Smooth muscle cell (in vitro differentiated cells): ENCODE data around the gene PGM2. TPM values are rescaled to one million over a fixed set of nuclear protein-coding genes. Genes with fewer than 3 reads are reported as not detected.
A peak's percentile ranks its signal among the peaks of the same experiment; 100 is the strongest.
"Not testable (repeated sequence)": the region's sequence is repeated elsewhere in the genome, so short reads cannot be mapped to it uniquely, and the experiment has no call there.

ENCODE experiments used
- DNase-seq: peaks from one replicate; lab custom pipeline; 2025; ENCODE audit not compliant: unreplicated experiment; lab: John Stamatoyannopoulos, UW
- H2AFZ ChIP-seq: fragments of 200-600 bp; sonication (generic); 2 replicates; pipeline ENCODE4 v1.6.0; 2016; ENCODE audit warnings: antibody characterized with exemption, low read depth, mild to moderate bottlenecking
- H3F3A ChIP-seq: fragments of 200-600 bp; sonication (generic); 2 replicates; pipeline ENCODE4 v1.6.0; 2017; ENCODE audit warnings: antibody characterized with exemption, low read depth
- H3K27ac ChIP-seq: fragments of 200-600 bp; sonication (generic); 2 replicates; pipeline ENCODE4 v1.5.1; 2016; ENCODE audit warnings: low read depth, mild to moderate bottlenecking
- H3K27me3 ChIP-seq: fragments of 200-600 bp; sonication (generic); 2 replicates; pipeline ENCODE4 v1.6.1; 2016; ENCODE audit warnings: low read depth, mild to moderate bottlenecking
- H3K36me3 ChIP-seq: fragments of 200-600 bp; sonication (generic); 2 replicates; pipeline ENCODE4 v1.5.1; 2016; ENCODE audit warnings: low read depth
- H3K4me1 ChIP-seq: fragments of 200-600 bp; sonication (generic); 2 replicates; pipeline ENCODE4 v1.5.1; 2016; ENCODE audit warnings: low read depth
- H3K4me2 ChIP-seq: fragments of 200-600 bp; sonication (generic); 2 replicates; pipeline ENCODE4 v1.6.0; 2016; ENCODE audit warnings: mild to moderate bottlenecking
- H3K4me3 ChIP-seq: fragments of 200-600 bp; sonication (generic); 2 replicates; pipeline ENCODE4 v1.5.1; 2016; ENCODE audit warnings: mild to moderate bottlenecking
- H3K79me2 ChIP-seq: fragments of 200-600 bp; sonication (generic); 2 replicates; pipeline ENCODE4 v1.6.0; 2016; ENCODE audit warnings: low read depth, mild to moderate bottlenecking
- H3K9ac ChIP-seq: fragments of 200-600 bp; sonication (generic); 2 replicates; pipeline ENCODE4 v1.6.0; 2016; ENCODE audit warnings: low read depth
- H3K9me3 ChIP-seq: fragments of 200-600 bp; sonication (generic); replicated peaks from 2 replicates; pipeline ENCODE4 v1.5.1; 2016; ENCODE audit warnings: low read depth
- H4K20me1 ChIP-seq: fragments of 200-600 bp; sonication (generic); 2 replicates; pipeline ENCODE4 v1.6.0; 2016; ENCODE audit warnings: low read depth
- WGBS: methylation state at CpG from one replicate; pipeline ENCODE4 v1.1.7; 2016; ENCODE audit warnings: low lambda C conversion rate; 5-methylcytosine and 5-hydroxymethylcytosine counted together
- polyA plus RNA-seq: library from polyadenylated mRNA; unstranded; fragments of >200 nt; fragmentation: Nextera tagmentation; extraction: Ambion mirVana; gene quantifications from 2 replicates; pipeline ENCODE4 v1.2.1, GENCODE V29; 2016
- total RNA-seq: library from RNA; depleted of rRNA; stranded (reverse); fragments of >200 nt; gene quantifications from 2 replicates; pipeline ENCODE4 v1.2.3, GENCODE V29; 2014
- TF ChIP-seq, protein P1 (sequence below): fragments of 200-600 bp; sonication (generic); IDR thresholded peaks from 2 replicates; pipeline ENCODE4 v1.5.1; 2017; ENCODE audit warnings: borderline replicate concordance, mild to moderate bottlenecking, antibody characterized with exemption; ENCODE audit not compliant: insufficient read depth, poor library complexity, severe bottlenecking

Gene PGM2
- total and polyA plus RNA-seq, 2 experiments from 2014 or later: 11.6 to 38.7 TPM

DNA sequence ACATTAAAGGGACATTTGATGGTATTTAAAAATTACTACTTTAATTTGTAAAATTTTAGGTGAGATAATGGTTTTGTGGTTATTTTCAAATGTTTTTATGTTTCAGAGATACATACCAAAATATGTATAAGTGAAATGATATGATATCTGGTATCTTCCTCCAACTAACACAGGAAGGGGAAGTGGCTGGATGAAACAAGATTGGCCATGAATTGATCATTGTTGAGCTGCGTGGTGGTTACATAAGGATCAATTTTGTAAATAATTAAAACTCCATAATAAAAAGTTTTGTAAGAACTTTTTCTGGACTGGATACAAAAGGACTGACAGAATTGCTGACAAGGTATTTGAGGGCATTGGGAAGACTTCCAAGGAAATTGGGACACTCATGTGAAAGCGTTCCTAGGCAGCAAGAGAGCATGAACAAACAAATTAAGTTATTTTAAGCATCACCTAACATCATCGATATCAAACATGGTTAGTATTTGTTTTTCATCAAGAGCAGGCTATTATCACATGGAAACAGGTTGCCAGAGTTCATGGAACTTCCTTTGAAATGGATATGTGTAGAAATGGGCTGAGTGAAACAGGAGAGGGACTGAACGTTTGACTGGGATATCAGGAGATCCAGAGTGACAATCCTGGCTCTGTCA lies 4.4 kb upstream of the PGM2 start:
- Histone ChIP-seq H3K4me3 (no peak overlapping the region), H3K27me3 (no peaks in the 10 kb centered on the region), H2AFZ (no peak overlapping the region), H3K79me2 (no peaks in the 10 kb centered on the region), H4K20me1 (no peaks in the 10 kb centered on the region), H3K9me3 (no peaks in the 10 kb centered on the region), H3K4me2 (no peak overlapping the region), H3F3A (no peaks in the 10 kb centered on the region), H3K36me3 (no peaks in the 10 kb centered on the region), H3K4me1 (peaks cover under 1% of the 10 kb centered on the region), H3K27ac (no peak overlapping the region), H3K9ac (no peak overlapping the region)
- TF ChIP-seq, protein P1, sequence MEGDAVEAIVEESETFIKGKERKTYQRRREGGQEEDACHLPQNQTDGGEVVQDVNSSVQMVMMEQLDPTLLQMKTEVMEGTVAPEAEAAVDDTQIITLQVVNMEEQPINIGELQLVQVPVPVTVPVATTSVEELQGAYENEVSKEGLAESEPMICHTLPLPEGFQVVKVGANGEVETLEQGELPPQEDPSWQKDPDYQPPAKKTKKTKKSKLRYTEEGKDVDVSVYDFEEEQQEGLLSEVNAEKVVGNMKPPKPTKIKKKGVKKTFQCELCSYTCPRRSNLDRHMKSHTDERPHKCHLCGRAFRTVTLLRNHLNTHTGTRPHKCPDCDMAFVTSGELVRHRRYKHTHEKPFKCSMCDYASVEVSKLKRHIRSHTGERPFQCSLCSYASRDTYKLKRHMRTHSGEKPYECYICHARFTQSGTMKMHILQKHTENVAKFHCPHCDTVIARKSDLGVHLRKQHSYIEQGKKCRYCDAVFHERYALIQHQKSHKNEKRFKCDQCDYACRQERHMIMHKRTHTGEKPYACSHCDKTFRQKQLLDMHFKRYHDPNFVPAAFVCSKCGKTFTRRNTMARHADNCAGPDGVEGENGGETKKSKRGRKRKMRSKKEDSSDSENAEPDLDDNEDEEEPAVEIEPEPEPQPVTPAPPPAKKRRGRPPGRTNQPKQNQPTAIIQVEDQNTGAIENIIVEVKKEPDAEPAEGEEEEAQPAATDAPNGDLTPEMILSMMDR: no peak
- WGBS: 77% methylated on average over 4 of the region's 4 CpGs
- DNase-seq: no peak

DNA sequence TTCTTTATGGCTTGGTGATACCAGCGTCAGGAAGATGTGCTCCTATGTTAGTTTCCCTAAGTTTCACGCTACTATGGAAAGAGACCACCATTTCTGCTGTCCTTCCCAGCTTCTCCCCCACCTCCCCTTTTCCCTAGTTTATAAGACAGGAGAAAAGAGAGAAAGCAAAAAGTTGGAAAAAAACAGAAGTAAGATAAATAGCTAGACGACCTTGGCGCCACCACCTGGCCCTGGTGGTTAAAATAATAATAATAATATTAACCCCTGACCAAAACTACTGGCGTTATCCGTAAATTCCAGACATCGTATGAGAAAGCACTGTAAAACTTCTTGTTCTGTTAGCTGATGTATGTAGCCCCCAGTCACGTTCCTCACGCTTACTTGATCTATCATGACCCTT lies 985 bp upstream of the PGM2 start:
- not testable (repeated sequence) for H3K9me3 ChIP-seq, H3F3A ChIP-seq, H4K20me1 ChIP-seq, H3K36me3 ChIP-seq, DNase-seq, H3K27me3 ChIP-seq
- peak overlapping the region; percentile 31 for H3K9ac ChIP-seq
- 19% methylated on average over 9 of the region's 9 CpGs for WGBS
- peak overlapping the region; percentile 91 for H2AFZ ChIP-seq
- H3K4me1 ChIP-seq: peaks cover 17% of the 10 kb centered on the region
- peak overlapping the region; percentile 13 for H3K27ac ChIP-seq
- peak overlapping the region; percentile 76 for H3K4me3 ChIP-seq
- peak overlapping the region; percentile 97 for H3K4me2 ChIP-seq
- peaks cover 16% of the 10 kb centered on the region for H3K79me2 ChIP-seq

DNA sequence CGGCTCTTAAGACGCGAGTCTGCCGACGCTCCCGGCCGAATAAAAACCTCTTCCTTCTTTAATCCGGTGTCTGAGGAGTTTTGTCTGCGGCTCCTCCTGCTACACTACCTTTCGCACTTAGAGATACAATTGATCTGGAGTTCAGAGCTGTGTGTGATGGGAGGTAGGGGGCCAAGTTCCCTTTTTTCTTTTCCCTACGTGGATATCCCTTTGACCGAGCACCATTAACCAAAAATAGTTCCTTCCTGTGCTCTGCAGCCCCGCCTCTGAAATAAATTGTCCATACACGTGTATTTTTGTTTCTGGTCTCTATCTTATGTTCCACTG lies 555 bp upstream of the PGM2 start:
- no peak for DNase-seq
- Histone ChIP-seq H3F3A (no peaks in the 10 kb centered on the region), H3K4me3 (peak overlapping the region; percentile 76), H3K9ac (peak overlapping the region; percentile 31), H3K9me3 (no peaks in the 10 kb centered on the region), H3K27me3 (no peaks in the 10 kb centered on the region), H2AFZ (peak overlapping the region; percentile 91), H4K20me1 (peaks cover 7% of the 10 kb centered on the region), H3K36me3 (peaks cover 2% of the 10 kb centered on the region), H3K27ac (peak overlapping the region; percentile 13), H3K4me1 (peaks cover 17% of the 10 kb centered on the region), H3K79me2 (peaks cover 16% of the 10 kb centered on the region), H3K4me2 (peak overlapping the region; percentile 97)
- WGBS: 2% methylated on average over 14 of the region's 14 CpGs
- TF ChIP-seq, protein P1: no peak

DNA sequence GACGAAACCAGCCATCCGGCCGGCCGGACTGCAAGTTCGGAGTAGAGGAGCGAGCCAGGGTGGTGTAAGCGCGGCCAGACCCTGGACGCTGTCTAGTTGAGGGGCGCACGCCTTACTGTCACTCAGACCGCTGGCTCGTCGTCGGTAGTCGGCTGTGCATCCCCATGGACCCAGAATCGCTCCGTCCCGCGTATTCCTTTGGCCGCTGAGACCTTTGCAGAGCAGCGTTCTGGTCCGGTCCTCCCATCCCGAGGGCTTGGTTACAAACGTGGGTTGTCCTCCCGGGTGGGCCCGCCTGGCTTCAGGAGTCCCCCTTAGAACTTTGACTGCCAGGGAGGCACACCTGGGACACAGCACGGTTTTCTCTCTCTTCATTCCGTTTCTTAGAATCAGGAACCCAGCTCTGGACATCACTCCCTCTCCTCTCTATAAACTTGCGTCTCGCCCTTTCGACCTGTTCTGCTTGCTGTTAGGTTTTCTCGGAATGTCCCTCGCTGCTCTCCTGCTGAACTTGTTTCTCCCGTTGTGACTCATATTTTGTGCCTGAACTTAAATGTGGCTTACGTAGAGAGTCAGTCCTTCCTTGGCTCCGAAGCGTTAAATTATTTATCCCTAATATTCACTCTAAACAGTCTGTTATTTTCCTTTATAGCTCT lies 672 bp downstream of the PGM2 start:
- Histone ChIP-seq H3F3A (no peaks in the 10 kb centered on the region), H3K79me2 (peaks cover 16% of the 10 kb centered on the region), H3K4me1 (peaks cover 17% of the 10 kb centered on the region), H4K20me1 (peaks cover 7% of the 10 kb centered on the region), H3K9me3 (no peaks in the 10 kb centered on the region), H3K4me2 (peak overlapping the region; percentile 97), H3K36me3 (peaks cover 2% of the 10 kb centered on the region), H3K4me3 (peak overlapping the region; percentile 76), H2AFZ (peak overlapping the region; percentile 91), H3K9ac (peak overlapping the region; percentile 29), H3K27me3 (no peaks in the 10 kb centered on the region), H3K27ac (peak overlapping the region; percentile 50)
- TF ChIP-seq, protein P1: no peak
- 3% methylated on average over 38 of the region's 38 CpGs for WGBS
- DNase-seq: peak; percentile 20
